ENCODE results near the gene ZNF511. TPM values are rescaled to one million over a fixed set of nuclear protein-coding genes. Genes with fewer than 3 reads are reported as not detected.
A peak's percentile ranks its signal among the peaks of the same experiment; 100 is the strongest.

ZNF511 gene
- total and polyA plus RNA-seq, 2 experiments from 2014 or later: 12.6 to 59.5 TPM

- Histone ChIP-seq H2AFZ (peak overlapping the region; percentile 75), H3K4me2 (ENCODE audit: unreplicated experiment) (peak overlapping the region; percentile 96), H4K20me1 (ENCODE audit: insufficient read depth) (no peaks in the 10 kb centered on the region; the same call in 1 of the 2 replicates), H3K4me1 (ENCODE audit: insufficient read depth) (peaks cover 11% of the 10 kb centered on the region), H3K27me3 (replicated peaks; ENCODE audit: insufficient read depth) (no peaks in the 10 kb centered on the region), H3K9me3 (ENCODE audit: low read depth) (no peaks in the 10 kb centered on the region), H3F3A (ENCODE audit: insufficient read depth) (0 out of 2 replicates have a peak, but pooled peaks cover 5% of the 10 kb centered on the region), H3K79me2 (ENCODE audit: insufficient read depth) (peaks cover 56% of the 10 kb centered on the region), H3K27ac (peak overlapping the region; percentile 94), H3K9ac (peak overlapping the region; percentile 99), H3K4me3 (peak overlapping the region; percentile 98), H3K36me3 (ENCODE audit: low read depth) (no peaks in the 10 kb centered on the region), H3K9me2 (ENCODE audit: insufficient read depth) (no peaks in the 10 kb centered on the region)
- 4 to 5% methylated on average over 25 of the region's 25 CpGs for WGBS, 2 experiments (ENCODE audit: low coverage in 1 of 2, low lambda C conversion rate in 2 of 2, missing lambda C conversion rate in 2 of 2)
- in situ Hi-C loops (cut with MboI): no loop called here
- DNase-seq: peak; percentile 87
- TF ChIP-seq EZH2phosphoT487 (IDR thresholded peaks at IDR 0.05; ENCODE audit: insufficient read depth, low read depth): no peak
- no peak for TF ChIP-seq EZH2 (IDR thresholded peaks at IDR 0.05; ENCODE audit: insufficient read depth, poor library complexity, severe bottlenecking)
Observed at GRCh38 chr10:133307776-133308420, 816 bp upstream of the ZNF511 start.

GRCh38 chr10:133309100-133309719 is 496 bp downstream of the ZNF511 start:
- in situ Hi-C loops (cut with MboI): no loop called here
- no peaks in the 10 kb centered on the region for H3K27me3 ChIP-seq (replicated peaks; ENCODE audit: insufficient read depth)
- H3K79me2 ChIP-seq (ENCODE audit: insufficient read depth): peaks cover 43% of the 10 kb centered on the region
- 25 to 41% methylated on average over 23 to 45 of the region's 46 CpGs for WGBS, 2 experiments (ENCODE audit: low coverage in 1 of 2, low lambda C conversion rate in 2 of 2, missing lambda C conversion rate in 2 of 2)
- peak overlapping the region; percentile 99 for H3K9ac ChIP-seq
- 0 out of 2 replicates have a peak, but pooled peaks cover 5% of the 10 kb centered on the region for H3F3A ChIP-seq (ENCODE audit: insufficient read depth)
- peak; percentile 93 for DNase-seq
- no peaks in the 10 kb centered on the region for H3K9me3 ChIP-seq (ENCODE audit: low read depth)
- peak overlapping the region; percentile 75 for H2AFZ ChIP-seq
- peak overlapping the region; percentile 94 for H3K27ac ChIP-seq
- TF ChIP-seq EZH2 (IDR thresholded peaks at IDR 0.05; ENCODE audit: insufficient read depth, poor library complexity, severe bottlenecking): no peak
- H3K4me3 ChIP-seq: peak overlapping the region; percentile 98
- H3K36me3 ChIP-seq (ENCODE audit: low read depth): no peaks in the 10 kb centered on the region
- H3K4me2 ChIP-seq (ENCODE audit: unreplicated experiment): peak overlapping the region; percentile 63
- no peaks in the 10 kb centered on the region; the same call in 1 of the 2 replicates for H4K20me1 ChIP-seq (ENCODE audit: insufficient read depth)
- H3K4me1 ChIP-seq (ENCODE audit: insufficient read depth): peaks cover 11% of the 10 kb centered on the region
- H3K9me2 ChIP-seq (ENCODE audit: insufficient read depth): no peaks in the 10 kb centered on the region

- no peaks in the 10 kb centered on the region for H3K9me3 ChIP-seq (ENCODE audit: low read depth)
- H3F3A ChIP-seq (ENCODE audit: insufficient read depth): 0 out of 2 replicates have a peak, but pooled peaks cover 5% of the 10 kb centered on the region
- H3K9me2 ChIP-seq (ENCODE audit: insufficient read depth): no peaks in the 10 kb centered on the region
- no peak overlapping the region for H2AFZ ChIP-seq
- H3K9ac ChIP-seq: no peak overlapping the region
- 86 to 88% methylated on average over 31 to 33 of the region's 33 CpGs for WGBS, 2 experiments (ENCODE audit: low coverage in 1 of 2, low lambda C conversion rate in 2 of 2, missing lambda C conversion rate in 2 of 2)
- H4K20me1 ChIP-seq (ENCODE audit: insufficient read depth): no peaks in the 10 kb centered on the region; the same call in 1 of the 2 replicates
- H3K4me3 ChIP-seq: no peak overlapping the region
- in situ Hi-C loops (cut with MboI): no loop called here
- TF ChIP-seq EZH2phosphoT487 (IDR thresholded peaks at IDR 0.05; ENCODE audit: insufficient read depth, low read depth) (no peak), EZH2 (IDR thresholded peaks at IDR 0.05; ENCODE audit: insufficient read depth, poor library complexity, severe bottlenecking) (no peak)
- no peak overlapping the region for H3K27ac ChIP-seq
- H3K36me3 ChIP-seq (ENCODE audit: low read depth): no peaks in the 10 kb centered on the region
- H3K27me3 ChIP-seq (replicated peaks; ENCODE audit: insufficient read depth): no peaks in the 10 kb centered on the region
- peaks cover 11% of the 10 kb centered on the region for H3K4me1 ChIP-seq (ENCODE audit: insufficient read depth)
- H3K79me2 ChIP-seq (ENCODE audit: insufficient read depth): peaks cover 36% of the 10 kb centered on the region
- DNase-seq: no peak
- no peak overlapping the region for H3K4me2 ChIP-seq (ENCODE audit: unreplicated experiment)
Observed at GRCh38 chr10:133309720-133310398, 1.1 kb downstream of the ZNF511 start.

GRCh38 chr10:133310399-133310755 is 1.7 kb downstream of the ZNF511 start:
- Histone ChIP-seq H3K9ac (no peak overlapping the region), H4K20me1 (ENCODE audit: insufficient read depth) (no peaks in the 10 kb centered on the region; the same call in 1 of the 2 replicates), H3K4me1 (ENCODE audit: insufficient read depth) (peaks cover 11% of the 10 kb centered on the region), H3K27ac (no peak overlapping the region), H3K36me3 (ENCODE audit: low read depth) (no peaks in the 10 kb centered on the region), H3F3A (ENCODE audit: insufficient read depth) (0 out of 2 replicates have a peak, but pooled peaks cover 10% of the 10 kb centered on the region), H3K4me3 (no peak overlapping the region), H3K9me2 (ENCODE audit: insufficient read depth) (no peaks in the 10 kb centered on the region), H3K79me2 (ENCODE audit: insufficient read depth) (peaks cover 31% of the 10 kb centered on the region), H3K9me3 (ENCODE audit: low read depth) (no peaks in the 10 kb centered on the region), H3K4me2 (ENCODE audit: unreplicated experiment) (no peak overlapping the region), H2AFZ (no peak overlapping the region), H3K27me3 (replicated peaks; ENCODE audit: insufficient read depth) (no peaks in the 10 kb centered on the region)
- in situ Hi-C loops (cut with MboI): no loop called here
- 93 to 94% methylated on average over 16 of the region's 16 CpGs for WGBS, 2 experiments (ENCODE audit: low coverage in 1 of 2, low lambda C conversion rate in 2 of 2, missing lambda C conversion rate in 2 of 2)
- TF ChIP-seq EZH2 (IDR thresholded peaks at IDR 0.05; ENCODE audit: insufficient read depth, poor library complexity, severe bottlenecking) (no peak), EZH2phosphoT487 (IDR thresholded peaks at IDR 0.05; ENCODE audit: insufficient read depth, low read depth) (no peak)
- no peak for DNase-seq

Measured in GM23248 (cell line).